Keratinocyte (primary cell): ENCODE data around the gene PPP4R2.

ENCODE experiments used
- EZH2 ChIP-seq: IDR thresholded peaks from one replicate; pipeline ENCODE4 v1.6.1; 2012; ENCODE audit warnings: inconsistent platforms, mild to moderate bottlenecking, low read length, moderate library complexity
- TF ChIP-seq, protein P1 (sequence below), 3 experiments: IDR thresholded peaks in 1 of 3; conservative IDR thresholded peaks in 1 of 3; optimal IDR thresholded peaks in 1 of 3; 2 replicates in 2 of 3; 3 replicates in 1 of 3; pipeline versions ENCODE3 to v1.5.1; 2011; ENCODE audit warnings: low read length in 3 of 3, mild to moderate bottlenecking in 3 of 3, moderate library complexity in 2 of 3, control low read depth in 1 of 3, inconsistent platforms in 1 of 3; ENCODE audit not compliant: insufficient read depth in 2 of 3; ENCODE audit errors: extremely low read depth in 1 of 3

- TF ChIP-seq, protein P1, sequence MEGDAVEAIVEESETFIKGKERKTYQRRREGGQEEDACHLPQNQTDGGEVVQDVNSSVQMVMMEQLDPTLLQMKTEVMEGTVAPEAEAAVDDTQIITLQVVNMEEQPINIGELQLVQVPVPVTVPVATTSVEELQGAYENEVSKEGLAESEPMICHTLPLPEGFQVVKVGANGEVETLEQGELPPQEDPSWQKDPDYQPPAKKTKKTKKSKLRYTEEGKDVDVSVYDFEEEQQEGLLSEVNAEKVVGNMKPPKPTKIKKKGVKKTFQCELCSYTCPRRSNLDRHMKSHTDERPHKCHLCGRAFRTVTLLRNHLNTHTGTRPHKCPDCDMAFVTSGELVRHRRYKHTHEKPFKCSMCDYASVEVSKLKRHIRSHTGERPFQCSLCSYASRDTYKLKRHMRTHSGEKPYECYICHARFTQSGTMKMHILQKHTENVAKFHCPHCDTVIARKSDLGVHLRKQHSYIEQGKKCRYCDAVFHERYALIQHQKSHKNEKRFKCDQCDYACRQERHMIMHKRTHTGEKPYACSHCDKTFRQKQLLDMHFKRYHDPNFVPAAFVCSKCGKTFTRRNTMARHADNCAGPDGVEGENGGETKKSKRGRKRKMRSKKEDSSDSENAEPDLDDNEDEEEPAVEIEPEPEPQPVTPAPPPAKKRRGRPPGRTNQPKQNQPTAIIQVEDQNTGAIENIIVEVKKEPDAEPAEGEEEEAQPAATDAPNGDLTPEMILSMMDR (optimal IDR thresholded peaks at IDR 0.05 in 1 of 3, IDR thresholded peaks at IDR 0.05 in 1 of 3, conservative IDR thresholded peaks at IDR 0.05 in 1 of 3; ENCODE audit: extremely low read depth in 1 of 3, insufficient read depth in 2 of 3, low read length in 3 of 3): no peak
- TF ChIP-seq EZH2: no peak
Measured at GRCh38 chr3:73094951-73095350, 98.3 kb downstream of the PPP4R2 start.
